NT2/D1 (cell line): Measurements from ENCODE around the gene GPR62.

Experiments
- SUZ12 ChIP-seq: IDR thresholded peaks from 2 replicates; pipeline ENCODE4 v1.6.1; 2011; ENCODE audit not compliant: insufficient read length, insufficient read depth; ENCODE audit errors: extremely low read depth
- YY1 ChIP-seq: IDR thresholded peaks from 2 replicates; pipeline ENCODE4 v1.6.1; 2011; ENCODE audit not compliant: insufficient read length, insufficient read depth
- ZNF274 ChIP-seq: IDR thresholded peaks from 2 replicates; pipeline ENCODE4 v1.6.1; 2011; ENCODE audit warnings: mild to moderate bottlenecking, low read depth, low read length

GRCh38 chr3:51933471-51934138 is 21.6 kb upstream of the GPR62 start:
- TF ChIP-seq YY1, result no peak
- no peak for TF ChIP-seq SUZ12
- TF ChIP-seq ZNF274, result no peak
